Measurements from ENCODE around the gene SECTM1.

GRCh38 chr17:82295472-82295814 is 38.1 kb downstream of the SECTM1 start:
- no peak for TF ChIP-seq SP1 (IDR thresholded peaks at IDR 0.05)
- TF ChIP-seq FOXM1 (IDR thresholded peaks at IDR 0.05; ENCODE audit: borderline replicate concordance), result no peak
- no peak for TF ChIP-seq ZNF384 (IDR thresholded peaks at IDR 0.05)
- TF ChIP-seq BHLHE40 (IDR thresholded peaks at IDR 0.05; ENCODE audit: borderline replicate concordance), result no peak

Measured in HEK293T (cell line).